Measurements from ENCODE around the gene DNAJC13. TPM values are rescaled to one million over a fixed set of nuclear protein-coding genes. Genes with fewer than 3 reads are reported as not detected.

DNAJC13 gene
- total and polyA plus RNA-seq, 2 donors (not counting 1 experiment from before 2014, with no cell fraction given) = 9.7 to 51.1 TPM

DNA sequence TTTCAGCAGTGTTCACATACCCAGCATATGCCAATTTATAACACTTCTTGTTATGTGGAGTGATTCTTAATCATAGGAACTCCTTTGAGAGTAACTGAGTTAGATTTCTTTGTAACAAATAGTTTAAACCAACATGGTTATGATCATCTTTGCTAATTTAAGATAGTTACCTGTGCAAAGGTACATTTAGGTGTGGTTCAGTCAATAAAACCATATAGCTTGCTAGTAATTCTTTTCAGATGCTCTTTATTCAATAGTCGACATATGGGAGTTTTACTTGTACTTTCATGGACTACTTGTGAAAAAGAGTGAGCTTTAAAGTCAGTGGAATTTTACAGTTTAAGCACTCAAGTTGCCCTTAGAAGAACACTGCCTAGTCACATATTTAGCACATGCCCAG is 5.2 kb downstream of the DNAJC13 start:
- no peak overlapping the region for H3K4me3 Mint-ChIP-seq
- Histone ChIP-seq H3K9me3 (ENCODE audit: control extremely low read depth in 1 of 3, control insufficient read depth in 2 of 3, insufficient read depth in 1 of 3, low read length in 2 of 3) (no peaks in the 10 kb centered on the region), H2AFZ (ENCODE audit: insufficient read depth, low read depth, low read length, poor library complexity, severe bottlenecking) (no peak overlapping the region), H3K4me1 (ENCODE audit: control insufficient read depth in 2 of 2, insufficient read depth in 2 of 2, low read length in 2 of 2) (peaks cover 5 to 8% of the 10 kb centered on the region in 2 donors), H3K27ac (ENCODE audit: low read length in 2 of 2) (no peak overlapping the region), H3K9ac (ENCODE audit: low read length) (no peak overlapping the region), H3K4me3 (ENCODE audit: control extremely low read depth in 1 of 5, extremely low read depth in 1 of 5, insufficient read depth in 1 of 5, low read depth in 2 of 5, low read length in 4 of 5) (no peak overlapping the region), H3K79me2 (ENCODE audit: control insufficient read depth, insufficient read depth, low read length) (peaks cover 77% of the 10 kb centered on the region), H3K36me3 (replicated peaks in 1 of 2; ENCODE audit: control extremely low read depth in 1 of 2, control insufficient read depth in 1 of 2, extremely low read depth in 1 of 2, insufficient read depth in 2 of 2, low read length in 1 of 2) (no peaks in the 10 kb centered on the region), H3K27me3 (replicated peaks in 1 of 4; ENCODE audit: control extremely low read depth in 1 of 4, control insufficient read depth in 3 of 4, insufficient read depth in 4 of 4, low read length in 3 of 4) (no peaks in the 10 kb centered on the region), H4K20me1 (ENCODE audit: control insufficient read depth, insufficient read depth, low read length, poor library complexity, severe bottlenecking) (no peaks in the 10 kb centered on the region), H3K4me2 (replicated peaks; ENCODE audit: low read depth, low read length, poor library complexity, severe bottlenecking) (no peak overlapping the region)
- TF ChIP-seq, protein P1, sequence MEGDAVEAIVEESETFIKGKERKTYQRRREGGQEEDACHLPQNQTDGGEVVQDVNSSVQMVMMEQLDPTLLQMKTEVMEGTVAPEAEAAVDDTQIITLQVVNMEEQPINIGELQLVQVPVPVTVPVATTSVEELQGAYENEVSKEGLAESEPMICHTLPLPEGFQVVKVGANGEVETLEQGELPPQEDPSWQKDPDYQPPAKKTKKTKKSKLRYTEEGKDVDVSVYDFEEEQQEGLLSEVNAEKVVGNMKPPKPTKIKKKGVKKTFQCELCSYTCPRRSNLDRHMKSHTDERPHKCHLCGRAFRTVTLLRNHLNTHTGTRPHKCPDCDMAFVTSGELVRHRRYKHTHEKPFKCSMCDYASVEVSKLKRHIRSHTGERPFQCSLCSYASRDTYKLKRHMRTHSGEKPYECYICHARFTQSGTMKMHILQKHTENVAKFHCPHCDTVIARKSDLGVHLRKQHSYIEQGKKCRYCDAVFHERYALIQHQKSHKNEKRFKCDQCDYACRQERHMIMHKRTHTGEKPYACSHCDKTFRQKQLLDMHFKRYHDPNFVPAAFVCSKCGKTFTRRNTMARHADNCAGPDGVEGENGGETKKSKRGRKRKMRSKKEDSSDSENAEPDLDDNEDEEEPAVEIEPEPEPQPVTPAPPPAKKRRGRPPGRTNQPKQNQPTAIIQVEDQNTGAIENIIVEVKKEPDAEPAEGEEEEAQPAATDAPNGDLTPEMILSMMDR (IDR thresholded peaks at IDR 0.05) = no peak
- no peak for TF ChIP-seq EZH2 (IDR thresholded peaks at IDR 0.05; ENCODE audit: borderline replicate concordance, insufficient read depth, low read depth, low read length, poor library complexity, severe bottlenecking)
- ChIA-PET POLR2A (no interaction called here), CTCF (no interaction called here)
- H3K4me1 Mint-ChIP-seq = peaks cover 31% of the 10 kb centered on the region
- no peak overlapping the region for H3K27ac Mint-ChIP-seq
- H3K27me3 Mint-ChIP-seq = no peaks in the 10 kb centered on the region
- intact Hi-C loops (cut with micrococcal nuclease) = no loop called here
- no peak for DNase-seq
- WGBS (ENCODE audit: insufficient coverage) = no CpG with 5 or more reads among the region's 1 CpG
- ATAC-seq (ENCODE audit: low read depth) = no peak
- H3K9me3 Mint-ChIP-seq (ENCODE audit: insufficient read depth) = no peaks in the 10 kb centered on the region

DNA sequence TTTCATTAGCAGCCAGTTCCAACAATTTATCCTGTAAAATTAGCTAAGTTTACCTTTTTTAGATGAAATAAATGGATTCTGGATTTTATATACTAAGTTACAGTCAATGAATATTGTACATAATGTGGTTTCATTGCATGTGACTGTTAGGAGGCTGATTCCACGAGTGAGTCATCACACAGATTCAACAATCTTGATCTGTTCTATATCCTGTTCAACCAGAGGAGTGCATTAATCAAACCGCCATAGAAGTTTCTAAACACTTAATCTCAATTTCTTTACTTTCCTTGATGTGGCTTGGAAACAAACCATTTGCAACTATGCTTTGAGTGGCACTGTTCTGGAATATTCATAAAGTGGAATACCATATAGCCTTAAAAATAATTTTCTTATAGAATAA is 15.3 kb downstream of the DNAJC13 start:
- no peak overlapping the region for H3K4me3 ChIP-seq (ENCODE audit: control extremely low read depth in 1 of 5, extremely low read depth in 1 of 5, insufficient read depth in 1 of 5, low read depth in 2 of 5, low read length in 4 of 5)
- no peak for TF ChIP-seq EZH2 (IDR thresholded peaks at IDR 0.05; ENCODE audit: borderline replicate concordance, insufficient read depth, low read depth, low read length, poor library complexity, severe bottlenecking)
- TF ChIP-seq, protein P1 (IDR thresholded peaks at IDR 0.05) = no peak
- DNase-seq = no peak
- no peaks in the 10 kb centered on the region for H3K27me3 ChIP-seq (replicated peaks in 1 of 4; ENCODE audit: control extremely low read depth in 1 of 4, control insufficient read depth in 3 of 4, insufficient read depth in 4 of 4, low read length in 3 of 4)
- H3K9ac ChIP-seq (ENCODE audit: low read length) = no peak overlapping the region
- H3K36me3 ChIP-seq (replicated peaks in 1 of 2; ENCODE audit: control extremely low read depth in 1 of 2, control insufficient read depth in 1 of 2, extremely low read depth in 1 of 2, insufficient read depth in 2 of 2, low read length in 1 of 2) = peaks cover 0 to 2% of the 10 kb centered on the region in 2 experiments
- no peaks in the 10 kb centered on the region for H3K4me1 ChIP-seq (ENCODE audit: control insufficient read depth in 2 of 2, insufficient read depth in 2 of 2, low read length in 2 of 2)
- no peak for ATAC-seq (ENCODE audit: low read depth)
- whole genome bisulfite sequencing (ENCODE audit: insufficient coverage) = no CpG with 5 or more reads among the region's 2 CpGs
- H3K4me2 ChIP-seq (replicated peaks; ENCODE audit: low read depth, low read length, poor library complexity, severe bottlenecking) = no peak overlapping the region
- peaks cover 25% of the 10 kb centered on the region for H3K79me2 ChIP-seq (ENCODE audit: control insufficient read depth, insufficient read depth, low read length)
- no peaks in the 10 kb centered on the region for H3K9me3 Mint-ChIP-seq (ENCODE audit: insufficient read depth)
- peaks cover 7% of the 10 kb centered on the region for H4K20me1 ChIP-seq (ENCODE audit: control insufficient read depth, insufficient read depth, low read length, poor library complexity, severe bottlenecking)
- ChIA-PET POLR2A (no interaction called here), CTCF (no interaction called here)
- H2AFZ ChIP-seq (ENCODE audit: insufficient read depth, low read depth, low read length, poor library complexity, severe bottlenecking) = no peak overlapping the region
- no peak overlapping the region for H3K27ac ChIP-seq (ENCODE audit: low read length in 2 of 2)
- no peak overlapping the region for H3K4me3 Mint-ChIP-seq
- H3K9me3 ChIP-seq (ENCODE audit: control extremely low read depth in 1 of 3, control insufficient read depth in 2 of 3, insufficient read depth in 1 of 3, low read length in 2 of 3) = no peaks in the 10 kb centered on the region
- H3K4me1 Mint-ChIP-seq = no peaks in the 10 kb centered on the region
- H3K27ac Mint-ChIP-seq = no peak overlapping the region
- intact Hi-C loops (cut with micrococcal nuclease) = no loop called here
- H3K27me3 Mint-ChIP-seq = no peaks in the 10 kb centered on the region
